Measurements from ENCODE around the gene HNMT. TPM values are rescaled to one million over a fixed set of nuclear protein-coding genes. Genes with fewer than 3 reads are reported as not detected.
"Not testable (repeated sequence)": the region's sequence is repeated elsewhere in the genome, so short reads cannot be mapped to it uniquely, and the experiment has no call there.

HNMT gene
- total and polyA plus RNA-seq, 5 experiments from 2014 or later: 0.11 to 0.46 (median 0.34) TPM; not detected in 2

GRCh38 chr2:137987011-137987410, 22.7 kb downstream of the HNMT start:
- ATAC-seq (no peak), DNase-seq (no peak)
- Mint-ChIP-seq H3K4me1 (no peaks in the 10 kb centered on the region), H3K9me3 (peaks cover 0 to 3% (median 0%) of the 10 kb centered on the region in 9 donors), H3K27ac (no peak overlapping the region), H3K27me3 (peaks cover 0 to 5% (median 4%) of the 10 kb centered on the region in 5 donors), H3K36me3 (no peaks in the 10 kb centered on the region), H3K4me3 (no peak overlapping the region)
- POLR2A ChIA-PET: no interaction called here

- DNase-seq: no peak
- no peaks in the 10 kb centered on the region for H3K4me1 Mint-ChIP-seq
- POLR2A ChIA-PET: no interaction called here
- no peak for ATAC-seq
- peaks cover 0 to 10% (median 2%) of the 10 kb centered on the region in 5 donors for H3K27me3 Mint-ChIP-seq
- H3K4me3 Mint-ChIP-seq: no peak overlapping the region
- peaks cover 0 to 22% (median 16%) of the 10 kb centered on the region in 9 donors for H3K9me3 Mint-ChIP-seq
- H3K27ac Mint-ChIP-seq: no peak overlapping the region
- peaks cover 0 to 2% (median 0%) of the 10 kb centered on the region in 3 donors for H3K36me3 Mint-ChIP-seq
Observed at GRCh38 chr2:137991078-137991477, 26.8 kb downstream of the HNMT start.

GRCh38 chr2:137992039-137992646, 27.9 kb downstream of the HNMT start:
- no peak overlapping the region for H3K4me3 Mint-ChIP-seq
- POLR2A ChIA-PET: no interaction called here
- no peak for ATAC-seq

GRCh38 chr2:137993715-137994476, 29.6 kb downstream of the HNMT start:
- ATAC-seq, H3K36me3 Mint-ChIP-seq, H3K27ac Mint-ChIP-seq, H3K4me1 Mint-ChIP-seq, H3K4me3 Mint-ChIP-seq, DNase-seq, H3K27me3 Mint-ChIP-seq, POLR2A ChIA-PET: not testable (repeated sequence)
- peaks cover 2 to 30% (median 14%) of the 10 kb centered on the region in 9 donors for H3K9me3 Mint-ChIP-seq

More at GRCh38 chr2:137992039-137992646, 27.9 kb downstream of the HNMT start:
- Mint-ChIP-seq H3K36me3 (peaks cover 0 to 2% (median 0%) of the 10 kb centered on the region in 3 donors), H3K27ac (no peak overlapping the region), H3K27me3 (peaks cover 0 to 10% (median 2%) of the 10 kb centered on the region in 5 donors), H3K4me1 (no peaks in the 10 kb centered on the region), H3K9me3 (peaks cover 0 to 28% (median 16%) of the 10 kb centered on the region in 9 donors)
- DNase-seq: peak in 1 of 10 donors; percentile 45

GRCh38 chr2:137995368-137995767, 31.1 kb downstream of the HNMT start:
- H3K27me3 Mint-ChIP-seq, H3K27ac Mint-ChIP-seq, H3K36me3 Mint-ChIP-seq: not testable (repeated sequence)

GRCh38 chr2:137996158-137996557, 31.9 kb downstream of the HNMT start:
- H3K27me3 Mint-ChIP-seq, POLR2A ChIA-PET, DNase-seq, H3K4me3 Mint-ChIP-seq, H3K36me3 Mint-ChIP-seq, ATAC-seq, H3K4me1 Mint-ChIP-seq, H3K27ac Mint-ChIP-seq: not testable (repeated sequence)
- peaks cover 2 to 30% (median 16%) of the 10 kb centered on the region in 9 donors for H3K9me3 Mint-ChIP-seq

More at GRCh38 chr2:137995368-137995767, 31.1 kb downstream of the HNMT start:
- peaks cover 2 to 30% (median 16%) of the 10 kb centered on the region in 9 donors for H3K9me3 Mint-ChIP-seq
- H3K4me3 Mint-ChIP-seq, POLR2A ChIA-PET, DNase-seq, H3K4me1 Mint-ChIP-seq, ATAC-seq: not testable (repeated sequence)

GRCh38 chr2:137997733-137998132, 33.5 kb downstream of the HNMT start:
- DNase-seq (no peak), ATAC-seq (no peak)
- peaks cover 0 to 2% (median 0%) of the 10 kb centered on the region in 3 donors for H3K36me3 Mint-ChIP-seq
- H3K27me3 Mint-ChIP-seq: peaks cover 0 to 6% (median 1%) of the 10 kb centered on the region in 5 donors
- no peak overlapping the region for H3K27ac Mint-ChIP-seq
- H3K4me3 Mint-ChIP-seq: no peak overlapping the region
- no peaks in the 10 kb centered on the region for H3K4me1 Mint-ChIP-seq
- POLR2A ChIA-PET: no interaction called here
- H3K9me3 Mint-ChIP-seq: peaks cover 2 to 30% (median 13%) of the 10 kb centered on the region in 9 donors

- Mint-ChIP-seq H3K36me3 (no peaks in the 10 kb centered on the region), H3K4me1 (no peaks in the 10 kb centered on the region), H3K9me3 (peaks cover 2 to 30% (median 8%) of the 10 kb centered on the region in 9 donors), H3K27me3 (peaks cover 0 to 1% (median 0%) of the 10 kb centered on the region in 5 donors), H3K4me3 (no peak overlapping the region), H3K27ac (no peak overlapping the region)
- DNase-seq (no peak), ATAC-seq (no peak)
- POLR2A ChIA-PET: no interaction called here
Observed at GRCh38 chr2:137998503-137998902, 34.2 kb downstream of the HNMT start.

GRCh38 chr2:137999273-137999672, 35.0 kb downstream of the HNMT start:
- ATAC-seq: no peak
- POLR2A ChIA-PET: no interaction called here
- Mint-ChIP-seq H3K27me3 (peaks cover 0 to 4% (median 0%) of the 10 kb centered on the region in 5 donors), H3K4me1 (no peaks in the 10 kb centered on the region), H3K4me3 (no peak overlapping the region), H3K36me3 (no peaks in the 10 kb centered on the region), H3K9me3 (peaks cover 2 to 30% (median 3%) of the 10 kb centered on the region in 9 donors), H3K27ac (no peak overlapping the region)
- DNase-seq: no peak

- H3K27ac Mint-ChIP-seq: no peak overlapping the region
- ATAC-seq (no peak), DNase-seq (no peak)
- no peak overlapping the region for H3K4me3 Mint-ChIP-seq
- H3K27me3 Mint-ChIP-seq: peaks cover 0 to 4% (median 0%) of the 10 kb centered on the region in 5 donors
- no peaks in the 10 kb centered on the region for H3K36me3 Mint-ChIP-seq
- POLR2A ChIA-PET: no interaction called here
- H3K9me3 Mint-ChIP-seq: peaks cover 0 to 23% (median 2%) of the 10 kb centered on the region in 9 donors
- H3K4me1 Mint-ChIP-seq: no peaks in the 10 kb centered on the region
Observed at GRCh38 chr2:138000009-138000408, 35.7 kb downstream of the HNMT start.

- Mint-ChIP-seq H3K4me1 (no peaks in the 10 kb centered on the region), H3K4me3 (no peak overlapping the region), H3K9me3 (peaks cover 0 to 16% (median 2%) of the 10 kb centered on the region in 9 donors), H3K27me3 (peaks cover 0 to 4% (median 0%) of the 10 kb centered on the region in 5 donors), H3K27ac (no peak overlapping the region), H3K36me3 (no peaks in the 10 kb centered on the region)
- no peak for DNase-seq
- ATAC-seq: no peak
- POLR2A ChIA-PET: no interaction called here
Observed at GRCh38 chr2:138000796-138001195, 36.5 kb downstream of the HNMT start.

- no peak for DNase-seq
- Mint-ChIP-seq H3K9me3 (peaks cover 0 to 10% (median 0%) of the 10 kb centered on the region in 9 donors), H3K36me3 (no peaks in the 10 kb centered on the region), H3K4me1 (no peaks in the 10 kb centered on the region), H3K27me3 (peaks cover 0 to 9% (median 1%) of the 10 kb centered on the region in 5 donors), H3K4me3 (no peak overlapping the region), H3K27ac (no peak overlapping the region)
- ATAC-seq: no peak
- POLR2A ChIA-PET: no interaction called here
Observed at GRCh38 chr2:138003411-138003810, 39.1 kb downstream of the HNMT start.

- H3K36me3 Mint-ChIP-seq: no peaks in the 10 kb centered on the region
- peaks cover 0 to 9% (median 1%) of the 10 kb centered on the region in 5 donors for H3K27me3 Mint-ChIP-seq
- H3K4me3 Mint-ChIP-seq: no peak overlapping the region
- H3K27ac Mint-ChIP-seq: no peak overlapping the region
- H3K9me3 Mint-ChIP-seq: peaks cover 0 to 10% (median 0%) of the 10 kb centered on the region in 9 donors
- POLR2A ChIA-PET: no interaction called here
- H3K4me1 Mint-ChIP-seq: no peaks in the 10 kb centered on the region
- ATAC-seq: no peak
- DNase-seq: no peak
Observed at GRCh38 chr2:138007431-138007830, 43.2 kb downstream of the HNMT start.

Data from naive thymus-derived CD8-positive, alpha-beta T cell (primary cell).